ENCODE results near the gene GALM.

The GALM gene

GRCh38 chr2:38648107-38648761, 17.7 kb upstream of the GALM start:
- H3K36me3 ChIP-seq (replicated peaks) = no peaks in the 10 kb centered on the region
- TF ChIP-seq, protein P1, sequence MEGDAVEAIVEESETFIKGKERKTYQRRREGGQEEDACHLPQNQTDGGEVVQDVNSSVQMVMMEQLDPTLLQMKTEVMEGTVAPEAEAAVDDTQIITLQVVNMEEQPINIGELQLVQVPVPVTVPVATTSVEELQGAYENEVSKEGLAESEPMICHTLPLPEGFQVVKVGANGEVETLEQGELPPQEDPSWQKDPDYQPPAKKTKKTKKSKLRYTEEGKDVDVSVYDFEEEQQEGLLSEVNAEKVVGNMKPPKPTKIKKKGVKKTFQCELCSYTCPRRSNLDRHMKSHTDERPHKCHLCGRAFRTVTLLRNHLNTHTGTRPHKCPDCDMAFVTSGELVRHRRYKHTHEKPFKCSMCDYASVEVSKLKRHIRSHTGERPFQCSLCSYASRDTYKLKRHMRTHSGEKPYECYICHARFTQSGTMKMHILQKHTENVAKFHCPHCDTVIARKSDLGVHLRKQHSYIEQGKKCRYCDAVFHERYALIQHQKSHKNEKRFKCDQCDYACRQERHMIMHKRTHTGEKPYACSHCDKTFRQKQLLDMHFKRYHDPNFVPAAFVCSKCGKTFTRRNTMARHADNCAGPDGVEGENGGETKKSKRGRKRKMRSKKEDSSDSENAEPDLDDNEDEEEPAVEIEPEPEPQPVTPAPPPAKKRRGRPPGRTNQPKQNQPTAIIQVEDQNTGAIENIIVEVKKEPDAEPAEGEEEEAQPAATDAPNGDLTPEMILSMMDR (IDR thresholded peaks at IDR 0.05; ENCODE audit: low read depth, low read length, missing control alignments) = no peak
- no peaks in the 10 kb centered on the region for H3K27me3 ChIP-seq (replicated peaks)
- no peak overlapping the region for H3K27ac ChIP-seq
- H3K4me3 ChIP-seq (ENCODE audit: low read depth, low read length) = no peak overlapping the region
- no peak for DNase-seq
- in situ Hi-C loops (cut with HindIII; ENCODE audit: low pct_ligation_motif_present, low sequenced_read_pairs) = no loop called here

GRCh38 chr2:38649176-38649728, 16.7 kb upstream of the GALM start:
- H3K4me3 ChIP-seq (ENCODE audit: low read depth, low read length) = no peak overlapping the region
- no peaks in the 10 kb centered on the region for H3K27me3 ChIP-seq (replicated peaks)
- in situ Hi-C loops (cut with HindIII; ENCODE audit: low pct_ligation_motif_present, low sequenced_read_pairs) = no loop called here
- no peaks in the 10 kb centered on the region for H3K36me3 ChIP-seq (replicated peaks)
- TF ChIP-seq, protein P1 (IDR thresholded peaks at IDR 0.05; ENCODE audit: low read depth, low read length, missing control alignments) = no peak
- no peak overlapping the region for H3K27ac ChIP-seq
- DNase-seq = no peak

DNA sequence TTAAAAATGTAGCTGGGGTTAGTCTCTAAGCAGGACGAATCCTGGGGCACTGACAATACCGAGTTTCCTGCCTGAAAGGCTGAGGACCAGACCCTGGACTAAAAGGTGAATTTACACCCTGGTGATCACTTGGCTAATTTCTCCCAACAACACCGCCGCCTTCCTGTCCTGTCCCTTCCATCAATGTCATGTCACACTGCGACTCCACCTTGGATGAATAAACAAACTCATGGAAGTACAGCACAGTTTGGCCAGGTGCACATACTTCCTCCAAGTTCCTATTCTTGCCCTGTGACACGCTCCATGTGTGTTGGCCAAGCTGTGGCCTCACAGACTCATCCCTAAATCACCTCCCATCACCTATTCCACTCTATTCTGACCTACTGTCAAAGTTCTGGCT, 15.9 kb upstream of the GALM start:
- TF ChIP-seq, protein P1 (IDR thresholded peaks at IDR 0.05; ENCODE audit: low read depth, low read length, missing control alignments) = no peak
- Histone ChIP-seq H3K27ac (no peak overlapping the region), H3K36me3 (replicated peaks) (no peaks in the 10 kb centered on the region), H3K4me3 (ENCODE audit: low read depth, low read length) (no peak overlapping the region), H3K27me3 (replicated peaks) (no peaks in the 10 kb centered on the region)
- DNase-seq = no peak
- in situ Hi-C loops (cut with HindIII; ENCODE audit: low pct_ligation_motif_present, low sequenced_read_pairs) = no loop called here

- Histone ChIP-seq H3K27ac (no peak overlapping the region), H3K27me3 (replicated peaks) (no peaks in the 10 kb centered on the region), H3K4me3 (ENCODE audit: low read depth, low read length) (no peak overlapping the region), H3K36me3 (replicated peaks) (no peaks in the 10 kb centered on the region)
- TF ChIP-seq, protein P1 (IDR thresholded peaks at IDR 0.05; ENCODE audit: low read depth, low read length, missing control alignments) = no peak
- in situ Hi-C loops (cut with HindIII; ENCODE audit: low pct_ligation_motif_present, low sequenced_read_pairs) = no loop called here
- DNase-seq = no peak
Measured at GRCh38 chr2:38650717-38651116, 15.2 kb upstream of the GALM start.

DNA sequence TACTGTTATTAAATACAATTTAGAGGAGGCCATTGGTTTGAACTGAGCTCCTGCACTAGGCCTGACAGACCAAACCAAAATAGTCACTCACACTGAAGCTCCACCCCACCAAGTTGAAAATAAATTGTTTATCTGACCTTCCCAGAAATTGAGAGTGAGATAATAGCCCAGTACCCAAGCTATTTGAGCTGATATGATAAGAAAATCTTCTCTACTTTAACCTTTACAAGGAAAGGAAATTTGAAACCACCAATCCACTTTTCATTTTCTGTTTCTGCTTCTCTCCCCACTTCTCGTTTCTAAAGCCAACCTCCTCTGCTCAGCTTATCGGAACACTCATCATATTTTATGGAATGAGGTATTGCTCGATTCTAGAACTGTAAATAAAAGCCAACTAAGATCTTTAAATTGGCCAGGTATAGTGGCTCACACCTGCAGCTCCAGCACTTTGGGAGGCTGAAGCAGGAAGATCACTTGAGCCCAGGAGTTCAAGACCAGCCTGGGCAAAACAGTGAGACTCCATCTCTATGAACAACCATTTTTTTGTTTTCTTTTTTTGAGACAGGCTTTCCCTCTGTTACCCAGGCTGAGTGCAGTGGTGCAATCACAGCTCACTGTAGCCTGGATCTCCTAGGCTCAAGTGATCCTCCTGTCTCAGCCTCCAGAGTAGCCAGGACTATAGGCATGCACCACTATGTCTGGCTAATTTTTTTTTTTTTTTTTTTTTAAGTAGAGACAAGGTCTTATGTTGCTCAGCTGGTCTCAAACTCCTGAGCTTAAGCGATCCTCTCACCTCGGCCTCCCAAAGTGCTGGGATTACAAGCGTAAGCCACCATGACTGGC, 13.3 kb upstream of the GALM start:
- Histone ChIP-seq H3K4me3 (ENCODE audit: low read depth, low read length) (no peak overlapping the region), H3K36me3 (replicated peaks) (no peaks in the 10 kb centered on the region), H3K27ac (no peak overlapping the region), H3K27me3 (replicated peaks) (no peaks in the 10 kb centered on the region)
- TF ChIP-seq, protein P1 (IDR thresholded peaks at IDR 0.05; ENCODE audit: low read depth, low read length, missing control alignments) = no peak
- in situ Hi-C loops (cut with HindIII; ENCODE audit: low pct_ligation_motif_present, low sequenced_read_pairs) = no loop called here
- DNase-seq = no peak

Data from brain microvascular endothelial cell (primary cell).